OCI-LY7 (cell line): ENCODE data around the gene YY1.

Experiments used
- EZH2phosphoT487 ChIP-seq: fragments of 200-600 bp; sonication (generic); IDR thresholded peaks from 2 replicates; pipeline ENCODE4 v1.6.1; 2018; ENCODE audit warnings: low read depth, borderline replicate concordance, mild to moderate bottlenecking, mixed run types, antibody characterized with exemption, low read length, moderate library complexity, mixed read lengths
- TF ChIP-seq, protein P1 (sequence below): fragments of 200-600 bp; sonication (generic); conservative IDR thresholded peaks from 2 replicates; pipeline ENCODE4 v1.5.1; 2014; ENCODE audit warnings: mild to moderate bottlenecking, antibody characterized with exemption, low read length, moderate library complexity, mixed read lengths

DNA sequence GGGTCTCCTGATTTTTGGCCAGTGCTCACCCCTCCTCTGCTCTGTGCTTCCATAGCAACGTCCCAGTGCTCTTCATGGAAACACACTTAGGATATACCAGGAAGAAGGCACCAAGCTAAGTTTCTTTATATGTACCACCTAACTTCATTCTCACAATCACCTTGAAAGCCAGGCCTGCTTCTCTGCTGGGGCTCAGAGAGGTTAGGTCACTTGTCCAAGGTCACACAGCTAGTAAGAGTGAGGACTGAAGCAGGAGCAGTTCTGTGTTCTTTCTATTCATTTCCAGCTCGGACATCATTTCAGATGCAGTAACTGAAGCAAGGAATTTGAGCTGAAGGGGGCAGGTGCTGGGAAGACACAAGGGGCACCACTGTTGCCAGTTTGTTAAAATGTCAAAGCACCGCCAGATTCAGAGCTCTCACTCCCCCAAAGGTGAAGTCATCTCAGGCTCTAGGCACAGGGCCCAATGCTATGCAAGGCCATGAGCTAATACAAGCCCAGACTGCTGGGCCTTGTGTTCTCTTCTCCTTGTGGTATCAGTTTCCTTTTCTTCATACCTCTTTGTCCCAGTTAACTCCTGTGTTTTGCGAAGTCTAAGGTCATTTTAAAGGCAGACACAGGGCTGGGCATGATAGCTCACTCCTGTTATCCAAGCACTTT is 19.7 kb upstream of the YY1 start:
- TF ChIP-seq, protein P1, sequence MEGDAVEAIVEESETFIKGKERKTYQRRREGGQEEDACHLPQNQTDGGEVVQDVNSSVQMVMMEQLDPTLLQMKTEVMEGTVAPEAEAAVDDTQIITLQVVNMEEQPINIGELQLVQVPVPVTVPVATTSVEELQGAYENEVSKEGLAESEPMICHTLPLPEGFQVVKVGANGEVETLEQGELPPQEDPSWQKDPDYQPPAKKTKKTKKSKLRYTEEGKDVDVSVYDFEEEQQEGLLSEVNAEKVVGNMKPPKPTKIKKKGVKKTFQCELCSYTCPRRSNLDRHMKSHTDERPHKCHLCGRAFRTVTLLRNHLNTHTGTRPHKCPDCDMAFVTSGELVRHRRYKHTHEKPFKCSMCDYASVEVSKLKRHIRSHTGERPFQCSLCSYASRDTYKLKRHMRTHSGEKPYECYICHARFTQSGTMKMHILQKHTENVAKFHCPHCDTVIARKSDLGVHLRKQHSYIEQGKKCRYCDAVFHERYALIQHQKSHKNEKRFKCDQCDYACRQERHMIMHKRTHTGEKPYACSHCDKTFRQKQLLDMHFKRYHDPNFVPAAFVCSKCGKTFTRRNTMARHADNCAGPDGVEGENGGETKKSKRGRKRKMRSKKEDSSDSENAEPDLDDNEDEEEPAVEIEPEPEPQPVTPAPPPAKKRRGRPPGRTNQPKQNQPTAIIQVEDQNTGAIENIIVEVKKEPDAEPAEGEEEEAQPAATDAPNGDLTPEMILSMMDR, result no peak
- no peak for TF ChIP-seq EZH2phosphoT487
